SKM-1 treated with dmso at 0.1 percent for 144 hours (cell line): Measurements from ENCODE around the gene C11orf54.
"Not testable (repeated sequence)": the region's sequence is repeated elsewhere in the genome, so short reads cannot be mapped to it uniquely, and the experiment has no call there.

Experiments
- DNase-seq: peaks from one replicate; lab custom pipeline; 2025; ENCODE audit not compliant: unreplicated experiment; lab: John Stamatoyannopoulos, UW

The C11orf54 gene

DNA sequence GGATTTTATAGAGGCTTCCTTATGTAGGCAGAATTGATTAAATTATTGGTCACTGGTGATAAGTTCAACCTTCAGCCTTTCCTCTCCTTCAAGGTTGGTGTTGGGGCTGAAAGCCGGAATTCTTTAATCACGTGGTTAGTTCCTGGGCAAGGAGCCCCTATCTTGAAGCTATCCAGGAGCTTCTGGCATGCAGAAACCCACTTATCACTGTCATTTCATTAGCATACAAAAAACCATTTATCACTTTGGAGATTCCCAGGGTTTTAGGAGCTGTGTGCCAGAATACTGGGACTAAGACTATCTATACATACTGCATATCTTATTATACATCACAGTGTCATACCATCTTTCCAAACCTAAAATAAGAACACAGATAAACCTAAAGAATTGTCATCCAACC is 24.1 kb downstream of the C11orf54 start:
- DNase-seq, result no peak

DNA sequence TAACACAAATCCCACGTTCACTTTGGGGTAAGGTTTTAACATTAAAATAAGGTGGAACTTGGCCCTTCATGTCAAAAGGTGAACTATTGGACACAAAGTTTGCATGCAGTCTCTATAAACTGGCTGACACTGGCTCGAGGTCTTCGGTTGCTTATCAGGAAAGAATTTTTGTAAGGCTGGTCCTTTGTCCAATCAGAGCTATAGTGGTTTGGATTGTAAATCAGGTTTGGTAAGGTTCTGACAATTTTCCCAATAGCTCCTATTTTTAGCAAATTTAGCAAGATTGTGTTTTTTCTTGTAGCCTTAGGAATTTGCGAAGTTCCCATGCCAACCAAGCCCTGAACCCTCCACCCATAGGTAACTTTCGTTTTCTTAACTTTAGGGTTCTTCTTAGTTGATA is 25.0 kb downstream of the C11orf54 start:
- DNase-seq, result no peak

DNA sequence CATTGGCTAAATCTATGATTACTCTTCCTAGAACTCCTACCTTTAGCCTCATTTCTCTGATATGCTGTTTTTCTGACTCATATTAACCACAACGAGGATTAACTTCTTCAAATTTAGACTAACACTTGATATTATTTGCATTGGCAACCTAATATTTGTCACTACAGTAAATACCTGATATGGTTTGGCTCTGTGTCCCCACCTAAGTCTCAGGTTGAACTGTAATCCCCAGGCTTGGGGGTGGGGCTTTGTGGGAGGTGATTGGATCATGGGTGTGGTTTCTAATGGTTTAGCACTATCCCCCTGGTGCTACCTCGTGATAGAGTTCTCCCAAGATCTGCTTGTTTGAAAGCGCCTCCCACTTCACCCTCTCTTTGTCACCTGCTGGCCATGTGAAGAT is 25.5 kb downstream of the C11orf54 start:
- DNase-seq, result no peak

DNA sequence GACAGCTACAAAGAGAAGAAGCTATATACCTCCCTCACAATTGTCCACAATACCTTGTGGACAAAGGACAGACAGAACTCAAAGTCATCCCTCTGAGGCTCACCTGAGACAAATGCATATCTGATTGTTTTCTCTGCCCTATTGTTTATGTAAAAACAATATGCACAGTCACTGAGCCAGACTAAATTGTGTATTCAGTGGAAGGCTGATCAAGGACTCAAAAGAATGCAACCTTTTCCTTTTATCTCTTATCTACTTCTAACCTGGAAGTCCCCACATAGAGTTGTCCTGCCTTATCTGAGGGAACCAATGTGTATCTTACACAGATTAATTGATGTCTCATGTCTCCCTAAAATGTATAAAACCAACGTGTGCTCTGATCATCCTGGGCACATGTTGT is 28.7 kb downstream of the C11orf54 start:
- DNase-seq, result no peak

DNA sequence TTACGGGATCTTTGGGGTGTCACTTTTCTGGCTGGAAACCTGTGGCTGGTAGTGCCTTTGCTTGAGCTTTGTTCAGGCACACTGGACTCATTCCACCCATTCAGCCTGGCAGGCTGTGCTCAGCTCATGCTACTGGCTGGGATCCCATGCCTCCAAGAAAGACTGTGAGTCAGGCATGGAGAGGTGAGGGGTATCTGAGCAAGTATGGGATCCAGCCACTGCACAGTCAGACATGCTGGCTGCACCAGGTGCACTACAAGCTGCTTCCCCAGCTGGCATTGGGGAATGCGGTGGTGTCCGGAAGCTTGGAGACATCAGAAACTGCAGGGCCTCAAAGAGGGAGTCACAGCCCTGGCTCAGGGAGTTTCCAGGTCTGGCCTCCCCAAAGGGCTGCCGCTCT is 30.7 kb downstream of the C11orf54 start:
- DNase-seq, result no peak

DNA sequence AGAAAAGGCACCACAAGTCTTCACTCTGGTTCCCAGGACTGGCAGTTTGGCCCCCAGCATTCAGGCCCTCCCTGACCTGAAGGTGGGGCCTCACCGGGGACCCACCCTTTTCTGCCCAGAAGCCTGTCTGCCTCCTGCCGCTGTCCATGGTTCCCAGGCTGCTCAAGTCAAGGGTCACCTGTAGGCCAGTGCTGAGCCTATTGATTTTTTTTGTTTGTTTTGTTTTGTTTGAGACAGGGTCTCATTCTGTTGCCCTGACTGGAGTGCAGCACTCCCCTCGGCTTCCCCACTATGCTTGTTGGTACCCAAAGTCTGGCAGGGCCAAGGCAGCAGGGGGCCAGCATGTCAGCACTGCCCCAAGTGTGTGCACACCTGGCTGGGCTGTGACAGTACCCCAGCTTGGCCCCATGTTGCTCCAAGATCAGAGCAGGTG is 31.6 kb downstream of the C11orf54 start:
- no peak for DNase-seq

DNA sequence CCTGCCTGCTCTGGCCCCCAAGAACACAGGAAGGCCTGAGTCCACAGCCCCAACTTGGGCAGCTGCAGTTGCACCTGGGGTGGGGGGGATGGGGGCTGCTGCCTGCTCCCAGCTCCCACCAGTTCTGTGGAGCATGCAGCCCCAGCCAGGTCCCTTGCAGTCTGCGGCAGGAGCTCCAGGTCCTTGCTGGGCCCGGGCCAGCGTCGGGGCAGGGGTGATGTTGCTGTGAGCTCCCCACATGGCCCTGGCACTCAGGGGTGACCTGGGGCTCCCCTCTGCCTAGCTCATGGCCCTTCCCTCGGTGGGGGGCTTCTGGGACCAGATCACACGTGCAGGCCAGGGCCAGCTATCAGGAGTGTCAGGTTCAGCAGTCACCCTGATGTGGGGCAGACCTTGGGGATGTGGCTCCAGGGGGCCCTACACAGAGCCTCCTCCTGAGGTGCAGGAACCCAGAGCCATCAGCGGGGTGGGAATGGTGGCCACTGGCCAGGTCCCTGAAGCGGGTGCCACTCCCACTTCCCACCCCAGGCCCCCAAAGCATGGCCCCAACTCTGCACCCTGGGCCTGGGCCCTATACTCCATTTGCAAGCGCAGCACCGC is 32.2 kb downstream of the C11orf54 start:
- DNase-seq, result no peak

DNA sequence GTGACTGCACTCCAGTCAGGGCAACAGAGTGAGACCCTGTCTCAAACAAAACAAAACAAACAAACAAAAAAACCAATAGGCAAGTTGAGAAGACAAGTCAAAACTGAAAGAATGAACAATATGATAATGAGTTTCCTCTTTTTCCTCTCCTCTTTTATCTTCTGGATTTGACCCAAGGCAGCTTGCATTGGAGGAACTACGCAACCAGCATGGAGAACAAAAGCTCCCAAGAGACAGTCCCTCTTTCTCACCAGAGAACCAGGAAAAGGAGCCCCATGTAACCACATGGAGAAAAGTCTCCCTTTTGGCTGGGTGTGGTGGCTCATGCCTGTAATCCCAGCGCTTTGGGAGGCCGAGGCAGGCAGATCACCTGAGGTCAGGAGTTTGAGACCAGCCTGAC is 33.1 kb downstream of the C11orf54 start:
- DNase-seq, result not testable (repeated sequence)

DNA sequence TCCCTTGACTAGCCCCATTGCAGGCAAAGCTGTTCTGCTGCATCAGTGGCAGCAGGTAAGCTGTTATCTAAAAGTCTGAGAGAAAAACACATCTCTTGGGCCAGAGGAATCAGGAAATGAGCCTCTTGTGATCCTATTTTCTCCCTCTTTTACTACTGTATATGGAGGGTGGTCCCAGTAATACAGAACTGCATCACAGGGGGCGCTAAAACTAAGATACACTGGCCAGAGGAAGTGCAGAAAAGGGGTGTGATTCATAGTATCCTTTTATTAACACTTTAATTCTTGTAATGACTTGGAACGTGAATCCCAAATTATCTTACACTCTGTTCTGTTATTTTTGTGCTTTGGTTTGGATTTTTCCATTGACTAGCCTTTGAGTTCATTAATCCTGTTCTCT is 33.8 kb downstream of the C11orf54 start:
- no peak for DNase-seq

DNA sequence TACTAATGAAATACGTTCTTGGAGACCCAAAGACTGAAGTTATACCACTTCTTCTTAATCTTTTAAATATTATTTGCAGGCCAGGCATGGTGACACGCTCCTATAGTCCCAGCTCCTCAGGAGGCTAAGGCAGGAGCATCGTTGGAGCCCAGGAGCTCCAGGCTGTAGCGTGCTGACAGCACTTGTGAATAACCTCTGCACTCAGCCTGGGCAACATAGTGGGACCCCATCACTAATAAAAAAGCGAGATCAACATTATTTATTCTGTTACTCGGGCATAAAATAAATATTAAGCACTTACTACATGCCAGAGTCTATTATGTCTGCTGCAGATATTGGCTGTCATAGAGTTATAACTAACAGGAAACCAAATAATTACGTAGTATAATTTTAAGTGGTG is 41.9 kb downstream of the C11orf54 start:
- no peak for DNase-seq

DNA sequence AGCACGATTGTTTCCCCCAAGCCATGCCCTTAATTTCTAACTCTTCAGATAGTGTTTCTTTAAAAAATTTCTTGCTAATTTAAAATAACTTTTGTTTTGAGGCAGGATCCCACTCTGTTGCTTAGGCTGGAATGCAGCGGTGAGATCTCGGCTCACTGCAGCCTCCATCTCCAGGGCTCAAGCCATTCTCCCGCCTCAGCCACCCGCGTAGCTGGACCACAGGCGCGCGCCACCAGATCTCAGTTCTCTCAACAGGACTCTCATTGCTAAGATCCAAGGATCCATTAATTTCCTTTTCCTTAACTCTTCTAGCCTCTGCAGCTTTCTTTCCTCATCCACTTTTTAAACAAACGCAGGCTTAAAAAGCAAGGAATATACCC is 42.3 kb downstream of the C11orf54 start:
- DNase-seq, result no peak

DNA sequence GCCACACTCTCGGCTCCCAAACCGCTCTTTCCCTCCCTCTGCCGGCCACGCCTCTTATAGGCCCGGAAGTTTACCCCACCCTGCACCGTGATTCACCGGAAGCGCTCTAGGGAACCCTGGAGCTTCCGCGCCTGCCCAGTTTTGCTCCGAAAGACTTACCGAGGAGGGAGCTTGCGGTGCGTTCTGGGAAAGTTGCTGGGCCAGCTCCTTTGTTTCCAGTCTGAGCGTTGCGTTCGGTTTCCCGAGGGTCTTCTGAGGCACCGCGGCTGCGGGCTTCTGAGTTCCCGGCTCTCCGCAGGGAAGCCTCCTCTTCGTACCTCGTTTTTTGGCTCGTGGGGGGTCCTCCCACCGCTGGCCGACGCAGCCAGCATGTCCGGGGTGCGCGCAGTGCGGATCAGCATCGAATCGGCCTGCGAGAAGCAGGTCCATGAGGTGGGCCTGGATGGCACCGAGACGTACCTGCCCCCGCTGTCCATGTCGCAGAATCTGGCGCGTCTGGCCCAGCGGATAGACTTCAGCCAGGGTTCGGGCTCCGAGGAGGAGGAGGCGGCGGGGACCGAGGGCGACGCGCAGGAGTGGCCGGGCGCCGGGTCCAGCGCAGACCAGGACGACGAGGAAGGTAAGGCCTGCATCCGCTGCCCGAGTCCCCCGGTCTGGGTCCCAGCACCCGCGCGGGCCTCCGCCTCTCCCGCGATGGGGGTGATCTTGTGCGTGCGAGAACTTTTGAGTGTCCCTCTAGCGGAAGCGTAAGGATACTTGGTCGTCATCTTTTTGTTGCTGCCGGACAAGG is 42.9 kb downstream of the C11orf54 start, which contains the start of gene MED17:
MED17 (plus strand) TSS at position 138 of the 790 bp plus-strand sequence; CDS start at position 370, 232 bp downstream.
- DNase-seq, result peak; percentile 91

DNA sequence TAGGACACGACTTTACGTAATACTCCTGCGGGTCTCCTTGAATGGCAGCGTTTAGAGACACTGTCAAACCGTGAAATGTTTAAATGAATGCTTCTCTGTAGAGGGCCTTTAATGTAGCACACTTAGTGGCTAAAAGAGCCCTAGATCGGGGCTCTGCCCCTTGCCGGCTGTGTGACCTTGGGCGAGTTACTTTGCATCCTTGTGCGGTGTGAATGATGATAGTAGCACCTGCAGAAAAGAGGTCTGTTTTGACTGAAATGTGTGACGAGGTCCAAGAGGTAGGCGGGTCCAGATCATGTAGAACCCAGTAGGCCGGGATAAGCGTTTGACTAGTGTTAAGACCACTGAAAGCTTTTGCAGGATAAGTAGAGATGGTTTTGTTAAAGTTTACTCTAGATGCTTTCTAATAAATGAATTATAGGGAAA is 43.5 kb downstream of the C11orf54 start:
- DNase-seq, result no peak

DNA sequence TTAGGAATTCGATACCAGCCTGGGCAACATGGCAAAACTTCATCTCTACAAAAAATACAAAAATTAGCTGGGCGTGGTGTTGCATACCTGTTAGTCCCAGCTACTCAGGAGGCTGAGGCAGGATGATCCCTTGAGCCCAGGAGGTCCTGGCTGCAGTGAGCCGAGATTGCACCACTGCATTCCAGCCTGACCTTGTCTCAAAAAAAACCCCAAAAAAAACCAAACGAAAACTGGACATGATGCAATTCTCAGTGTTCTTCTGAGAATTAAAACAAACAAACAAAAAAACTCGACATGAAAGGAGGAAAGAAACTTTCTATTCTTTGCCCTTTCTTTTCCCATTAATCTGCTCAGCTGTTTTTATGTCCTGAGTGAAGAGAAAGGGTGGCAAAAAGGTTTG is 50.0 kb downstream of the C11orf54 start:
- DNase-seq, result no peak

DNA sequence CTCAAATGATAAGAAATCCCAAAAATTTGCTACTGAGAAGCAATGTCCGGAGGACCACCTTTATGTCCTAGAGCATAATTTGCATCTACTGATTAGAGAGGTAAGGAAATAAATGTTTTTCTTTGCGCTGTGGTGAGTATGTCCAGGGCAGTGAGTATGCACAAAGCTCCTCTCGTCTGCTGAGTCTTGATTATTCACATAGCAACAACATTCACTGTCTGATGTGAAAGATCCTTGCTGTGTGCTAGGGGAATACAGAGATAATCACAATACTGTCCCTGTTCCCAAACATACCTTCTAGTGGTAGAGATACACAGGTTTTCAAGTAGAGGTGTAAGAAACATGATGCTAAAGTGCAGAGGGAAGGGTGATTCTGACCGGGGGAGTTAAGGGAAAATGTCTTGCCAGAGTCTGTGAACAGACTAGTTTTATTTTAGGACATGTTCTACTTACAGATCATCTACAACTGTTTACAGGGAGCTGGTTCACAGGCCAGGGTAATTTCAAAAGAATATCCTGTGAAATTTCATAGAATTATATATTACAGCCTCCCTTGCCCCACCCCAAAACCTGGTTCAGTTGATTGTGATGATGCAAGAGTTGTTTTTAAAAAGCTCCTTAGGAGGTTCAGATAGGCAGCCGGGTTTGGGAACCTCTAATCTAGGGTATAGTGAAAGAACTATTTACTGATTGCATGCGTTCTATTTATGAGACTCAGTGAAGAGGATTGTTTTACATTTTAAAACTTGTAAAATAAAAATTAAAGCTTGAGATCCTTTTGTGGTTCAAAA is 55.2 kb downstream of the C11orf54 start:
- no peak for DNase-seq

DNA sequence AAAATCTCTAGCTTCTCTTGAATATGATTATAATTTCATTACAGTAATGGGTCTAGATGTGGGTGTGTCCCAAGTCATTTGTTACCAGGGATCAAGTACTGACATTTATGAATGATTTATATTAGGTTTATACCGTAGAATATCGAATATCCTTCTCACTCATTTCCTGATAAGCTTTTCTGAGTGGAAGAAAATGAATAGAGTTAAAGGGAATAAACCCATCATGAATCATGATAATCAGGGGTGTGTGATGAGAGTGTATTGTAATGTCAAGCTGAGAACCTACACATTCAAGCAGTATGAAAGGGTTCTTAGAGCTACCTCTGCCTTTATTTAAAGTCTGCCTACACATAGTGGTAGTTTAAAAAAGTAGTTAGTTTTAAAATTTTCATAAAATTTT is 59.9 kb downstream of the C11orf54 start:
- DNase-seq, result no peak

DNA sequence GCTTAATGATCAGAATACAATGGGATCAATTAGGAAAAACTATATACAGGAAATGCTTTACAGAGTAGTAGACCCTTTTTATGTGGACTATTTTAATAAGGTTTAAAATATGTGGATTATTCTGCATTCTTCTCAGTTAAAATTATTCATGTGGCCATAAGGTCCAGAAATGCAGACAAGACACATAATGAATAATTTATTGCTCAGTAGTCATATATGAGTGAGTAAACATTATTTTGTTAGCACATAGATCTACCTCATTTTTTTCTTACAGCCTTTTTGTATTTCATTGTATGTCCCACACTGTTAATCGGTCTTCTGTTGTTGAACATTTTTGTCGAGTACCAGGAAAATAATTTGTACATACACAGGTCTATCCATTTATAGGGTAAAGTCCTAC is 63.4 kb downstream of the C11orf54 start:
- DNase-seq, result no peak

DNA sequence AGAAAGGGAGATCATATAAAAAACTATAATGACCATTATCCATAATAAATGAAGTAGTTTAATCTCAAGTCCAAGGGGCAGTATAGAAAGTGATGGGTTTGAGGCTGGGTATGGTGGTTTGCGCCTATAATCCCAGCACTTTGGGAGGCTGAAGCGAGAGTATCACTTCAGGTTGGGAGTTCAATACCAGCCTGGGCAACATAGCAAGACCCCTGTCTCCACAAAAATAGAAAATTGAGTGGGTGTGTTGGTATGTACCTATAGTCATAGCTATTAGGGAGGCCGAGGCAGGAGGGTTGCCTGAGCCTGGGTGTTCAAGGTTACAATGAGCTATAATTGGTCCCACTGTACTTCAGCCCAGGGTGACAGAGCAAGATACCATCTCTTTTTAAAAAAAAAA is 66.5 kb downstream of the C11orf54 start:
- no peak for DNase-seq

DNA sequence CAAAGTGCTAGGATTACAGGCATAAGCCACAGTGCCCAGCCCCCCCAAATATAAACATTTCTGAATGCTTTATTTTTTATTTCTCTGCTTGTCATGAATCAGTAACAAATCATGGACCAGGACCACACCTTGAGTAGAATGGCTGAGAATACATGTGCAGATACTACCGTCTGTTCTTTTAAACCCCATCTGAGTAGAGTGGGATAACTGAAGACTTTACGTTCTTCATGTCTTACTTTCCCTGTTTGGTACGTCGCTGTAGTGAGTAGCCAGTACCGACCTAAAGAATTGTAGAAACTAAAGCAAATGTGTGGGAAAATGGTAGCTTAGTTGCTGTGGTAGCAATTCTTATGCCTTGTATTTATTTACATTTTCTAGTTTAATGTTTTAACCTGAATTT is 72.5 kb downstream of the C11orf54 start:
- DNase-seq, result no peak
